GM18951 (cell line): ENCODE results near the gene CSNK2A2.

Experiments
- POLR2A ChIP-seq: IDR thresholded peaks from 4 replicates; pipeline ENCODE4 v1.6.1; 2011; ENCODE audit warnings: mild to moderate bottlenecking; ENCODE audit not compliant: insufficient read length, insufficient read depth; ENCODE audit errors: extremely low read depth
- in situ Hi-C: fragments of 300-500 bp; cut with MboI; formaldehyde crosslinking; loops from one replicate; pipeline ENCODE4 v1.12.0; 2022; ENCODE audit warnings: low sequenced_read_pairs, mixed read lengths, inconsistent platforms; ENCODE audit not compliant: unreplicated experiment

The CSNK2A2 gene

GRCh38 chr16:58198022-58198683 lies at the start of gene CSNK2A2:
CSNK2A2 (minus strand) TSS chr16:58198106; CDS start chr16:58197736, 370 bp downstream.
- TF ChIP-seq POLR2A, result peak; percentile 64
- in situ Hi-C loops, result no loop called here

DNA sequence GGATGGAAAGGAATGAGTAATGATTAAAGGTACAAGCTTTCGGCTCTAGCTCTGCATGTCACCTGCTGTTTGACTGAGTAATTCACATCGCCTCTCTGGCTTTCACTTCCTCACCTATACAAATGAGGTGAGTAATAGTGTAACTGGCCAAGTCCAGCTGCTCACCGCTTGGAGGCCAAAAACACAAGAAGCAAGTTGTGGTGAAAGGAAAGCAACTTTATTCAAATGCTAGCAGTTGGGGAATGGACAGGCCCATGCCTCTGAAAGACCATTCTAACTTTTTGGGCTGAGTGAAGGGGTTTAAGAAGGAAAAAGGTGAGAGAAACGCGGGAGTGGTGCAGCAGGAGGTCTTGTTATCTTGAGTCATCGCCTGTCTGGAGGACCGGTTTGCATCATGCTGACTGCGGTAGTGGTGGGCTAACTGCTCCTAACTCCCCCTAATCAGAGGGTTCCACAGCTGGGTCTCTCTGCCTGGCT lies 45.7 kb upstream of the CSNK2A2 start:
- in situ Hi-C loops, result no loop called here

GRCh38 chr16:58236831-58237230 lies 38.9 kb upstream of the CSNK2A2 start:
- in situ Hi-C loops, result no loop called here
- TF ChIP-seq POLR2A, result no peak

More for the DNA sequence above, 45.7 kb upstream of the CSNK2A2 start:
- TF ChIP-seq POLR2A, result peak; percentile 20

DNA sequence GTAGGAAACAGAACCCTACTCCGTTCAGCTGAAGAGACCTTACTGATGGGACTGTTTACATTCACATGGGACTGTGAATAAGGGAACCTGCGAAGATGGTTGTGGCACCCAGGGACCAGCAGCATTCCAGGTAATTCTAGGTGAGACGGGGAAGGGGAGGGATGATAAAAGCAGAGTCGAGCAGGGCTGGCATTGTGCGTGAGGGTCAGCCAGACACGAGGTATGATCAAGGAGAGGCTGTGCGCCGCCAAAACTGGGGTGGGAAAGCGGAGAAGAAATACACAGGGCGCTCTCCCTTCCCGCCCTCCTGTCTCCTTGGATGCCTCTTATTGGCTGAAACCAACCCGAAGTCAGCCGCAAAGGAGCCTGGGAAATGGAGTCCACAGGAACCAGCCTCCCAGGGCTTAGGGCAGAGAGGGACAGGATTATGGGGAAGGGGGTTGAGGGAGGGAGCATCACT lies 38.4 kb upstream of the CSNK2A2 start:
- TF ChIP-seq POLR2A, result peak; percentile 40

GRCh38 chr16:58235663-58236062 lies 37.8 kb upstream of the CSNK2A2 start:
- no peak for TF ChIP-seq POLR2A
- in situ Hi-C loops, result no loop called here

More for the DNA sequence above, 38.4 kb upstream of the CSNK2A2 start:
- in situ Hi-C loops, result no loop called here

DNA sequence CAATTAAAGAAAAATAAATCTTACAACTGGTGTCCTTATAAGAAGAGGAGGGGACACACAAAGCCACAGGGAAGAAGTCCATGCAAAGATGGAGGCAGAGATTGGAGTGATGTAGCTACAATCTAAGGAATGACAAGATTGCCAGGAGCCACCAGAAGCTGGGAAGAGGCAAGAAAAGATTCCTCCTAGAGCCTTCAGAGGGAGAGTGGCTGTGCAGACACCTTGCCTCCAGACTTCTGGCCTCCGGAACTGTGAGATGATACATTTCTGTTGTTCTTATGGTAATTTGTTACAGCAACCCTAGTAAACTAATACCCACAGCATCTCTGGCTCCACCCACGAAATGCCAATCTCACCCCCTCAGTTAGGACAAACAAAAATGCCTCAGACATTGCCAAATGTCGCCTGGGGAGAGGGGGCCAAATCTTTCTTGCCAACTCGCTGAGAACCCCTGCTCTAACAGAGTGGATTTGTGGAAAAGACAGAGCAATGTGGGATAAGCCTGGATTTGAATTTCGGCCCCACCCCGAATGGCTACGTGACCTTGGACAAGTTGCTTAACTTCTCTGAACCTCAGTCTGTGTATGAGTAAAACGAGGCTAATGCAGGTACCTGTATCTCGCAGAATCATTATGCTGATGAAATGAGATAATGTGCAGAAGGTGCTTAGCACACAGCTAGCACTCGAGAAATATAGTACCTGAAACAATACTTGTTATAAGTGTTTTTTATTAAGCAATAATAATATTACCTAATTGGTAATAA lies 37.1 kb upstream of the CSNK2A2 start:
- TF ChIP-seq POLR2A, result no peak
- in situ Hi-C loops, result no loop called here

GRCh38 chr16:58230259-58230658 lies 32.4 kb upstream of the CSNK2A2 start:
- in situ Hi-C loops, result no loop called here
- no peak for TF ChIP-seq POLR2A

- no peak for TF ChIP-seq POLR2A
- in situ Hi-C loops, result no loop called here
These were observed 28.9 kb upstream of the CSNK2A2 start for GRCh38 chr16:58226790-58227189.

DNA sequence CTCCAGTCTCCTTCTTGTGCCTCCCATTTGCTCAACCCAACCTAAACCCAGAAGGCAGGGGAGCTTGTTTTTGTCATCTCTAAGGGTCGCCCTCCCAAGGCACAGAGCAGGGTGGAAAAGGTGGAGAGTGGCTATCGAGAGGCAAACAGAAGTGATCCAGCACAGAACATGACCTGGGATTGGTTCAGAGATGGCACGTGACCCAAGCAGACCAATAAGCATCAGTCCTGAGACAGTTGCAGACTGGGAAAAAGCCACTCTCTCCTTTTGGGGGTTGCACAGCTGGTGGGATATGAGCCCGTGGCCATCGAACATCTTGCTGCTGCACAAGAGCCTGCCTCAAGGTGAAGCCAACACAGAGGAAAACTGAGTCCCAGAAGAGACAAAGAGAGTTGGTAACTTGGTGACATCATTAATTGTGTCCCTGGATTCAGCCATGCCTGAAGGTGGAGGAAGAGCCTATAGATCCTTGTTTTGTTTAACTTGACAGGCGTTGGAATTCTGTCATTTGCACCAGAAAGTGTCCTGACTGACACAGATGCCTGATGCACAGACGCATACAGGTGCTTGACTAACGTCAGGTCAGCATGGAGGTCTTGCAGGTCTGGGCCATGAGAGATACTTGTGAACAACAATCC lies 28.2 kb upstream of the CSNK2A2 start:
- no peak for TF ChIP-seq POLR2A

DNA sequence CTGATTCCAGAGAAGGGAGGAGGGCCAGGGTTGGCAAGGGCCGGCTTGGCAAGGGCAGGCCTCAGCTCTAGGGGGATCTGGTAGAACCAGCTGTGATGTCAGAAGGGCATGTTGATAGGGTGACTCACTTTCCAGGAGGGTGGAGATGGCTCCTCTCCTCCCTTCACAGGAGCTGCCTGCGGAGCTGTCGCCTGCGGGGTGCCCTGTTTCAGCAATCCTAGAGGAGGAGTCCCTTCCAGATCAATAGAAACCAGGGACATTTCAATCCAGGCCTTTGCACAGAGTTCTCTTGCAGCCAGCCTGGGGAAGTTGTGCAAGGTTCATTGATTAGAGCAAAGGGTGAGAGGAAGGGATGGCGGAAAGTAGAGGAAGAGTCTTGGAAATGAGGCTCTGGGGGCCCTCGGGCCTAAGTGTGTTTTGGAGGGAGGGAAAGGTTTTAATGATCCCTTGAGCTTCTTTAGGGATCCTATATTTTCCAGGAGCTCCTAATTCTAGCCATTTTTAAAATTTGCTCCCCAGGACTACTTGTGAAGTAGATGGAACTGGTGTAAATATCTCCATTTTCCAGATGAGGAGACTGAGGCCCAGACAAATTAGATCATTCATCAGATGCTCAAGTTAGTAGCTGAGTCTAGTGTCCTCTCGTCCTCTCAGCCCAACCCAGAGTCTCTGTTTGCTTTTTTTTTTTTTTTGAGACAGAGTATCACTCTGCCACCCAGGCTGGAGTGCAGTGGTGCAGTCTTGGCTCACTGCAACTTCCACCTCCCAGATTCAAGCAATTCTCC lies 24.8 kb upstream of the CSNK2A2 start:
- no peak for TF ChIP-seq POLR2A
- in situ Hi-C loops, result no loop called here

More for the DNA sequence above, 28.2 kb upstream of the CSNK2A2 start:
- in situ Hi-C loops, result no loop called here

GRCh38 chr16:58219432-58219831 lies 21.5 kb upstream of the CSNK2A2 start:
- in situ Hi-C loops, result no loop called here
- TF ChIP-seq POLR2A, result no peak

- in situ Hi-C loops, result no loop called here
These were observed 20.9 kb upstream of the CSNK2A2 start for GRCh38 chr16:58218786-58219185.

More at GRCh38 chr16:58218786-58219185, 20.9 kb upstream of the CSNK2A2 start:
- no peak for TF ChIP-seq POLR2A
